IMR-90 (cell line): ENCODE measurements around the gene SFSWAP. TPM values are rescaled to one million over a fixed set of nuclear protein-coding genes. Genes with fewer than 3 reads are reported as not detected.

Experiments
- ATAC-seq: fragments of 200-7000 bp; cut with Tn5 transposase; 2 replicates; pipeline ENCODE4 v1.9.1; 2020; ENCODE audit warnings: low read depth, mild to moderate bottlenecking, moderate library complexity
- BruUV-seq: library from RNA; stranded (reverse); fragments of 400-500 nt; replicated peaks from 2 replicates; lab custom pipeline; 2021; lab: Mats Ljungman, UMichigan
- CTCF ChIA-PET: fragments of 300-600 bp; formaldehyde crosslinking; extraction: SDS; loops from one replicate; lab custom pipeline; 2021; ENCODE audit warnings: antibody characterized with exemption; lab: Yijun Ruan, JAX
- POLR2A ChIA-PET: fragments of 300-600 bp; sonication (Branson Sonifier 250); formaldehyde crosslinking; loops from one replicate; lab custom pipeline; 2022; ENCODE audit warnings: antibody characterized with exemption; ENCODE audit not compliant: unreplicated experiment; lab: Charles Lee
- DNase-seq: peaks from one replicate; pipeline ENCODE4 v3.0.0; 2013
- H2AFZ ChIP-seq: replicated peaks from 2 replicates; pipeline ENCODE3; 2013; ENCODE audit warnings: low read length, mild to moderate bottlenecking; ENCODE audit not compliant: poor library complexity
- H2AK5ac ChIP-seq: 2 replicates; pipeline ENCODE4 v1.6.1; 2013; ENCODE audit warnings: low read depth, low read length, inconsistent platforms
- H2AK9ac ChIP-seq: replicated peaks from 2 replicates; pipeline ENCODE3; 2013; ENCODE audit warnings: mild to moderate bottlenecking, low read depth, low read length, moderate library complexity; ENCODE audit not compliant: poor library complexity
- H2BK120ac ChIP-seq: 2 replicates; pipeline ENCODE4 v1.6.1; 2013; ENCODE audit warnings: low read depth, low read length, inconsistent platforms
- H2BK15ac ChIP-seq: 3 replicates; pipeline ENCODE4 v1.6.1; 2013; ENCODE audit warnings: low read depth, low read length, inconsistent platforms
- H2BK20ac ChIP-seq: 2 replicates; pipeline ENCODE4 v1.6.1; 2013; ENCODE audit warnings: low read depth, mild to moderate bottlenecking, inconsistent platforms, low read length, moderate library complexity
- H2BK5ac ChIP-seq: 2 replicates; pipeline ENCODE4 v1.6.1; 2013; ENCODE audit warnings: mild to moderate bottlenecking, low read depth, low read length, inconsistent platforms; ENCODE audit not compliant: poor library complexity, severe bottlenecking
- H3K14ac ChIP-seq: replicated peaks from 2 replicates; pipeline ENCODE4 v1.6.1; 2013; ENCODE audit warnings: low read depth, low read length, inconsistent platforms
- H3K18ac ChIP-seq: 2 replicates; pipeline ENCODE4 v1.6.1; 2013; ENCODE audit warnings: low read depth, low read length, control low read depth
- H3K23ac ChIP-seq: 2 replicates; pipeline ENCODE4 v1.6.1; 2013; ENCODE audit warnings: low read depth, low read length, inconsistent platforms
- H3K27ac ChIP-seq: 2 replicates; pipeline ENCODE4 v1.5.1; 2013; ENCODE audit warnings: mild to moderate bottlenecking, control low read depth, low read length; ENCODE audit not compliant: insufficient read depth
- H3K27me3 ChIP-seq: 2 replicates; pipeline ENCODE4 v1.6.1; 2013; ENCODE audit warnings: low read length; ENCODE audit not compliant: control insufficient read depth, insufficient read depth
- H3K36me3 ChIP-seq: 2 replicates; pipeline ENCODE4 v1.6.1; 2013; ENCODE audit warnings: low read length, mixed read lengths; ENCODE audit not compliant: control insufficient read depth, insufficient read depth
- H3K4ac ChIP-seq: 2 replicates; pipeline ENCODE4 v1.6.1; 2013; ENCODE audit warnings: low read depth, low read length, inconsistent platforms
- H3K4me1 ChIP-seq: 2 replicates; pipeline ENCODE4 v1.6.1; 2013; ENCODE audit warnings: low read length, mixed read lengths; ENCODE audit not compliant: control insufficient read depth, insufficient read depth
- H3K4me2 ChIP-seq: 2 replicates; pipeline ENCODE4 v1.6.1; 2013; ENCODE audit warnings: low read depth, mild to moderate bottlenecking, control low read depth, low read length, moderate library complexity
- H3K4me3 ChIP-seq: 2 replicates; pipeline ENCODE4 v1.5.1; 2013; ENCODE audit warnings: low read depth, mild to moderate bottlenecking, control low read depth, low read length, moderate library complexity; ENCODE audit not compliant: insufficient read depth
- H3K56ac ChIP-seq: 2 replicates; pipeline ENCODE4 v1.6.1; 2013; ENCODE audit warnings: low read length, inconsistent platforms; ENCODE audit not compliant: insufficient read depth; ENCODE audit errors: extremely low read depth
- H3K79me1 ChIP-seq, 2 experiments: 2 replicates each; pipeline ENCODE4 v1.6.1; 2013; ENCODE audit warnings: low read length in 2 of 2, inconsistent platforms in 1 of 2, low read depth in 1 of 2
- H3K9ac ChIP-seq: 2 replicates; pipeline ENCODE4 v1.6.1; 2013; ENCODE audit warnings: low read depth, low read length, control low read depth
- H3K9me1 ChIP-seq: 2 replicates; pipeline ENCODE4 v1.6.1; 2013; ENCODE audit warnings: low read length, inconsistent platforms; ENCODE audit not compliant: insufficient read depth
- H3K9me3 ChIP-seq: 2 replicates; pipeline ENCODE4 v1.6.1; 2013; ENCODE audit warnings: low read length; ENCODE audit not compliant: control insufficient read depth, insufficient read depth
- H4K20me1 ChIP-seq: 2 replicates; pipeline ENCODE4 v1.6.1; 2013; ENCODE audit warnings: low read length, inconsistent platforms; ENCODE audit not compliant: insufficient read depth
- H4K5ac ChIP-seq: 2 replicates; pipeline ENCODE4 v1.6.1; 2013; ENCODE audit warnings: mild to moderate bottlenecking, low read depth, low read length, control low read depth
- H4K8ac ChIP-seq, 2 experiments: 2 replicates each; pipeline ENCODE4 v1.6.1; 2013; ENCODE audit warnings: low read depth in 2 of 2, low read length in 2 of 2, control low read depth in 1 of 2, inconsistent platforms in 1 of 2
- H4K91ac ChIP-seq: 2 replicates; pipeline ENCODE4 v1.6.1; 2013; ENCODE audit warnings: low read depth, low read length, inconsistent platforms; ENCODE audit not compliant: insufficient read depth
- BHLHE40 ChIP-seq: fragments of 150-350 bp; IDR thresholded peaks from 2 replicates; pipeline ENCODE4 v1.6.1; 2016; ENCODE audit warnings: mild to moderate bottlenecking, low read depth, low read length
- CEBPB ChIP-seq: IDR thresholded peaks from 2 replicates; pipeline ENCODE4 v1.6.1; 2012; ENCODE audit warnings: low read depth, low read length, improper control_type of control experiment
- ELK1 ChIP-seq: fragments of 150-350 bp; IDR thresholded peaks from 2 replicates; pipeline ENCODE4 v1.6.1; 2016; ENCODE audit warnings: low read depth, mild to moderate bottlenecking, low read length, moderate library complexity, borderline replicate concordance
- FOS ChIP-seq: fragments of 150-350 bp; IDR thresholded peaks from 2 replicates; pipeline ENCODE4 v1.6.1; 2016; ENCODE audit warnings: low read depth, low read length
- MAFK ChIP-seq: IDR thresholded peaks from 2 replicates; pipeline ENCODE4 v1.6.1; 2012; ENCODE audit warnings: low read depth, low read length, improper control_type of control experiment
- MAZ ChIP-seq: IDR thresholded peaks from 2 replicates; pipeline ENCODE4 v1.6.1; 2012; ENCODE audit warnings: low read depth, mild to moderate bottlenecking, low read length, improper control_type of control experiment, moderate library complexity, borderline replicate concordance
- MXI1 ChIP-seq: IDR thresholded peaks from 2 replicates; pipeline ENCODE4 v1.6.1; 2012; ENCODE audit warnings: low read depth, mild to moderate bottlenecking, low read length, moderate library complexity, borderline replicate concordance
- NFE2L2 ChIP-seq: fragments of 150-350 bp; IDR thresholded peaks from 2 replicates; pipeline ENCODE4 v1.6.1; 2016; ENCODE audit warnings: low read depth, mild to moderate bottlenecking, low read length
- POLR2A ChIP-seq: IDR thresholded peaks from 2 replicates; pipeline ENCODE4 v1.6.1; 2012; ENCODE audit warnings: mild to moderate bottlenecking, low read depth, low read length
- RAD21 ChIP-seq: IDR thresholded peaks from 2 replicates; pipeline ENCODE4 v1.6.1; 2012; ENCODE audit warnings: low read length, improper control_type of control experiment
- RCOR1 ChIP-seq: IDR thresholded peaks from 2 replicates; pipeline ENCODE4 v1.6.1; 2012; ENCODE audit warnings: mild to moderate bottlenecking, low read length, improper control_type of control experiment; ENCODE audit not compliant: insufficient replicate concordance
- RFX5 ChIP-seq: IDR thresholded peaks from 2 replicates; pipeline ENCODE4 v1.8.0; 2012; ENCODE audit warnings: low read depth, mild to moderate bottlenecking, low read length, moderate library complexity
- SMC3 ChIP-seq: fragments of 150-350 bp; IDR thresholded peaks from 2 replicates; pipeline ENCODE4 v1.6.1; 2016; ENCODE audit warnings: low read depth, mild to moderate bottlenecking, antibody characterized with exemption, low read length, moderate library complexity
- WGBS, 2 experiments: methylation state at CpG; one replicate each; pipeline versions ENCODE4 v1.1.5 to v1.1.7; 2013; ENCODE audit warnings: missing lambda C conversion rate in 2 of 2; ENCODE audit not compliant: insufficient read length in 1 of 2; ENCODE audit errors: extremely low coverage in 2 of 2; 5-methylcytosine and 5-hydroxymethylcytosine counted together
- dilution Hi-C: fragments of 300-500 bp; cut with HindIII; formaldehyde crosslinking; loops from one replicate; pipeline ENCODE4 v1.14.3; 2018; ENCODE audit warnings: low sequenced_read_pairs; ENCODE audit not compliant: unreplicated experiment
- in situ Hi-C: fragments of 300-500 bp; cut with MboI; formaldehyde crosslinking; loops from 3 replicates; pipeline ENCODE4 v1.14.3; 2019; ENCODE audit warnings: low sequenced_read_pairs, inconsistent platforms, mixed read lengths
- intact Hi-C: fragments of 100-400 bp; cut with micrococcal nuclease; formaldehyde crosslinking; loops from 2 replicates; pipeline ENCODE4 v1.10.0; 2022
- polyA plus RNA-seq, 3 experiments: library from polyadenylated mRNA; depleted of rRNA; stranded (reverse); fragments of >200 nt; gene quantifications; 2 replicates each; pipeline ENCODE4 v1.2.3, GENCODE V29; 2012; ENCODE audit warnings: low replicate concordance in 1 of 3
- total RNA-seq: library from RNA; depleted of rRNA; stranded (reverse); fragments of >200 nt; gene quantifications from 2 replicates; pipeline ENCODE4 v1.2.3, GENCODE V29; 2012
- TF ChIP-seq, protein P1 (sequence below): conservative IDR thresholded peaks from 2 replicates; pipeline ENCODE4 v1.5.1; 2012; ENCODE audit warnings: mild to moderate bottlenecking, low read depth, low read length, improper control_type of control experiment
- TF ChIP-seq, protein P2 (sequence below): fragments of 150-350 bp; IDR thresholded peaks from 2 replicates; pipeline ENCODE4 v1.6.1; 2017; ENCODE audit warnings: mild to moderate bottlenecking, antibody characterized with exemption, low read length, low read depth

Gene SFSWAP
- total and polyA plus RNA-seq, 2 of the 4 experiments (the other 2 are of a cell fraction) = 19.7 to 22.4 TPM

DNA sequence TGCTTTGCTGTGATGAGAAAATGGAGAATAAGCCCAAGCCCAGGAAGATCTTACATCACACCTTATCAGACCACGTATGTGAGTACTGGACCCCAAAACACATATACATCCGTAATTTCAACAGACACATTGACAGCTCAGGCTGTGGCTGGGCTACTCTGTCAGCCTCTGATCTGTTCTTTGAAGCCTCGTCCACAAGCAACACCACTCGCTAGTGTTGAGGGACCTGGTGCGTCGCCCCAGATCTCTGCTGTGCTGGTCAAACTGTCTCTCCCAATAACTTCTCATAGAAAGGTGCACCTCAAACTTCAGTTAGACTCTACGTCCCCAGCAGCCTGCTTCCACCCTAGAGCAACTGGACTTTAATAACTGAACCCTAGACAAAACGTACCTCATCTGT is 10.6 kb upstream of the SFSWAP start:
- Histone ChIP-seq H2BK120ac (no peak overlapping the region), H3K4ac (no peak overlapping the region), H3K56ac (no peak overlapping the region), H3K14ac (no peak overlapping the region), H3K4me2 (no peak overlapping the region), H3K36me3 (no peaks in the 10 kb centered on the region), H2BK20ac (no peak overlapping the region), H3K27ac (no peak overlapping the region), H2AFZ (no peak overlapping the region), H2BK5ac (no peak overlapping the region), H2BK15ac (no peak overlapping the region), H2AK9ac (no peak overlapping the region), H4K8ac (no peak overlapping the region), H3K23ac (no peak overlapping the region), H4K20me1 (no peaks in the 10 kb centered on the region), H3K9me1 (no peaks in the 10 kb centered on the region), H4K5ac (no peak overlapping the region), H3K27me3 (no peaks in the 10 kb centered on the region), H3K79me1 (no peaks in the 10 kb centered on the region), H4K91ac (no peak overlapping the region), H3K18ac (no peak overlapping the region), H3K4me1 (no peaks in the 10 kb centered on the region), H3K9me3 (peaks cover 4% of the 10 kb centered on the region), H3K4me3 (no peak overlapping the region), H2AK5ac (no peak overlapping the region), H3K9ac (no peak overlapping the region)
- intact Hi-C loops = no loop called here
- CTCF ChIA-PET = no interaction called here
- BruUV-seq = no TSS peak
- no peak for ATAC-seq
- POLR2A ChIA-PET = no interaction called here
- TF ChIP-seq, protein P1, sequence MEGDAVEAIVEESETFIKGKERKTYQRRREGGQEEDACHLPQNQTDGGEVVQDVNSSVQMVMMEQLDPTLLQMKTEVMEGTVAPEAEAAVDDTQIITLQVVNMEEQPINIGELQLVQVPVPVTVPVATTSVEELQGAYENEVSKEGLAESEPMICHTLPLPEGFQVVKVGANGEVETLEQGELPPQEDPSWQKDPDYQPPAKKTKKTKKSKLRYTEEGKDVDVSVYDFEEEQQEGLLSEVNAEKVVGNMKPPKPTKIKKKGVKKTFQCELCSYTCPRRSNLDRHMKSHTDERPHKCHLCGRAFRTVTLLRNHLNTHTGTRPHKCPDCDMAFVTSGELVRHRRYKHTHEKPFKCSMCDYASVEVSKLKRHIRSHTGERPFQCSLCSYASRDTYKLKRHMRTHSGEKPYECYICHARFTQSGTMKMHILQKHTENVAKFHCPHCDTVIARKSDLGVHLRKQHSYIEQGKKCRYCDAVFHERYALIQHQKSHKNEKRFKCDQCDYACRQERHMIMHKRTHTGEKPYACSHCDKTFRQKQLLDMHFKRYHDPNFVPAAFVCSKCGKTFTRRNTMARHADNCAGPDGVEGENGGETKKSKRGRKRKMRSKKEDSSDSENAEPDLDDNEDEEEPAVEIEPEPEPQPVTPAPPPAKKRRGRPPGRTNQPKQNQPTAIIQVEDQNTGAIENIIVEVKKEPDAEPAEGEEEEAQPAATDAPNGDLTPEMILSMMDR = no peak
- no peak for TF ChIP-seq NFE2L2
- TF ChIP-seq, protein P2, sequence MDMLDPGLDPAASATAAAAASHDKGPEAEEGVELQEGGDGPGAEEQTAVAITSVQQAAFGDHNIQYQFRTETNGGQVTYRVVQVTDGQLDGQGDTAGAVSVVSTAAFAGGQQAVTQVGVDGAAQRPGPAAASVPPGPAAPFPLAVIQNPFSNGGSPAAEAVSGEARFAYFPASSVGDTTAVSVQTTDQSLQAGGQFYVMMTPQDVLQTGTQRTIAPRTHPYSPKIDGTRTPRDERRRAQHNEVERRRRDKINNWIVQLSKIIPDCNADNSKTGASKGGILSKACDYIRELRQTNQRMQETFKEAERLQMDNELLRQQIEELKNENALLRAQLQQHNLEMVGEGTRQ = no peak
- no peak for TF ChIP-seq RFX5
- no peak for TF ChIP-seq CEBPB
- no peak for TF ChIP-seq BHLHE40
- no peak for TF ChIP-seq POLR2A
- TF ChIP-seq SMC3 = no peak
- no peak for TF ChIP-seq RCOR1
- TF ChIP-seq MXI1 = no peak
- TF ChIP-seq MAFK = no peak
- TF ChIP-seq ELK1 = no peak
- no peak for TF ChIP-seq MAZ
- no peak for TF ChIP-seq RAD21
- no peak for TF ChIP-seq FOS
- DNase-seq = no peak
- in situ Hi-C loops = loop anchor here (25.0 kb wide), 1 partner anchor 888 kb away; no protein-coding TSS in a partner anchor
- WGBS, 2 experiments = 20% methylated on average over 1 of the region's 8 CpGs; no CpG with 5 or more reads in 1 of the 2 experiments
- dilution Hi-C loops = no loop called here
